SK-N-SH treated with all-trans-retinoic acid at 6 μM for 48 hours (cell line): ENCODE results near the gene SMIM38.

Source experiments
- ATAC-seq: fragments of 200-7000 bp; cut with Tn5 transposase; 3 replicates; pipeline ENCODE4 v1.9.1; 2020; ENCODE audit warnings: mild to moderate bottlenecking, moderate library complexity
- ARNTL ChIP-seq: fragments of 450-650 bp; formaldehyde crosslinking; IDR thresholded peaks from 2 replicates; pipeline ENCODE4 v1.5.0; 2020; ENCODE audit warnings: low read depth, mild to moderate bottlenecking, moderate library complexity, borderline replicate concordance
- BACH2 ChIP-seq: fragments of 250-450 bp; sonication (Bioruptor Pico); IDR thresholded peaks from 2 replicates; pipeline ENCODE4 v1.9.0; 2021; ENCODE audit warnings: mild to moderate bottlenecking, borderline replicate concordance
- CSDC2 ChIP-seq: fragments of 250-450 bp; sonication (Bioruptor Pico); IDR thresholded peaks from 2 replicates; pipeline ENCODE4 v1.5.0; 2020; ENCODE audit warnings: mild to moderate bottlenecking, moderate library complexity
- ESRRG ChIP-seq: fragments of 250-450 bp; sonication (Bioruptor Pico); IDR thresholded peaks from 2 replicates; pipeline ENCODE4 v1.6.1; 2021; ENCODE audit warnings: mild to moderate bottlenecking
- GLIS3 ChIP-seq: fragments of 250-450 bp; sonication (Bioruptor Pico); IDR thresholded peaks from 2 replicates; pipeline ENCODE4 v1.5.0; 2020; ENCODE audit warnings: mild to moderate bottlenecking, moderate library complexity
- ISL1 ChIP-seq: fragments of 250-450 bp; sonication (Bioruptor Pico); IDR thresholded peaks from 2 replicates; pipeline ENCODE4 v2.1.2; 2022; ENCODE audit warnings: mild to moderate bottlenecking, moderate library complexity
- OSR1 ChIP-seq: fragments of 250-450 bp; sonication (Bioruptor Pico); IDR thresholded peaks from 2 replicates; pipeline ENCODE4 v1.8.0; 2022; ENCODE audit warnings: moderate library complexity, mild to moderate bottlenecking, inconsistent platforms
- RARB ChIP-seq: fragments of 250-450 bp; sonication (Bioruptor Pico); IDR thresholded peaks from 2 replicates; pipeline ENCODE4 v1.8.0; 2021; ENCODE audit warnings: mild to moderate bottlenecking, moderate library complexity
- TCF4 ChIP-seq: fragments of 250-450 bp; sonication (Bioruptor Pico); IDR thresholded peaks from 2 replicates; pipeline ENCODE4 v1.8.0; 2021; ENCODE audit warnings: mild to moderate bottlenecking, moderate library complexity, borderline replicate concordance
- TOX ChIP-seq: fragments of 250-450 bp; sonication (Bioruptor Pico); IDR thresholded peaks from 2 replicates; pipeline ENCODE4 v1.8.0; 2021; ENCODE audit warnings: mild to moderate bottlenecking, moderate library complexity, borderline replicate concordance
- ZC3H10 ChIP-seq: fragments of 250-450 bp; sonication (Bioruptor Pico); IDR thresholded peaks from 2 replicates; pipeline ENCODE4 v1.5.1; 2021; ENCODE audit warnings: mild to moderate bottlenecking, moderate library complexity
- ZFP3 ChIP-seq: fragments of 250-450 bp; sonication (Bioruptor Pico); IDR thresholded peaks from 2 replicates; pipeline ENCODE4 v1.5.0; 2020; ENCODE audit warnings: mild to moderate bottlenecking, moderate library complexity
- ZFP30 ChIP-seq: fragments of 450-650 bp; formaldehyde crosslinking; IDR thresholded peaks from 2 replicates; pipeline ENCODE4 v1.5.0; 2022; ENCODE audit warnings: mild to moderate bottlenecking, moderate library complexity
- ZNF565 ChIP-seq: fragments of 450-650 bp; formaldehyde crosslinking; conservative IDR thresholded peaks from 2 replicates; pipeline ENCODE4 v1.5.0; 2020; ENCODE audit warnings: low read depth, mild to moderate bottlenecking, moderate library complexity
- ZNF70 ChIP-seq: fragments of 450-650 bp; formaldehyde crosslinking; IDR thresholded peaks from 2 replicates; pipeline ENCODE4 v1.5.0; 2020; ENCODE audit warnings: mild to moderate bottlenecking, moderate library complexity
- ZNF8 ChIP-seq: fragments of 450-650 bp; formaldehyde crosslinking; IDR thresholded peaks from 2 replicates; pipeline ENCODE4 v1.5.0; 2020; ENCODE audit warnings: mild to moderate bottlenecking, moderate library complexity
- TF ChIP-seq, protein P1 (sequence below): fragments of 250-450 bp; sonication (Bioruptor Pico); IDR thresholded peaks from 2 replicates; pipeline ENCODE4 v1.5.0; 2020; ENCODE audit warnings: mild to moderate bottlenecking, moderate library complexity
- TF ChIP-seq, protein P2 (sequence below): fragments of 250-450 bp; sonication (Bioruptor Pico); IDR thresholded peaks from 2 replicates; pipeline ENCODE4 v1.5.1; 2021; ENCODE audit warnings: mild to moderate bottlenecking, moderate library complexity
- TF ChIP-seq, protein P3 (sequence below): fragments of 250-450 bp; sonication (Bioruptor Pico); IDR thresholded peaks from 2 replicates; pipeline ENCODE4 v1.8.0; 2020; ENCODE audit warnings: mild to moderate bottlenecking, moderate library complexity, borderline replicate concordance
- TF ChIP-seq, protein P4 (sequence below): fragments of 250-450 bp; sonication (Bioruptor Pico); IDR thresholded peaks from 2 replicates; pipeline ENCODE4 v1.5.1; 2020; ENCODE audit warnings: low read depth, mild to moderate bottlenecking, moderate library complexity
- TF ChIP-seq, protein P5 (sequence below): fragments of 250-450 bp; sonication (Bioruptor Pico); IDR thresholded peaks from 2 replicates; pipeline ENCODE4 v1.8.0; 2021; ENCODE audit warnings: low read depth, mild to moderate bottlenecking, moderate library complexity, borderline replicate concordance

The SMIM38 gene

DNA sequence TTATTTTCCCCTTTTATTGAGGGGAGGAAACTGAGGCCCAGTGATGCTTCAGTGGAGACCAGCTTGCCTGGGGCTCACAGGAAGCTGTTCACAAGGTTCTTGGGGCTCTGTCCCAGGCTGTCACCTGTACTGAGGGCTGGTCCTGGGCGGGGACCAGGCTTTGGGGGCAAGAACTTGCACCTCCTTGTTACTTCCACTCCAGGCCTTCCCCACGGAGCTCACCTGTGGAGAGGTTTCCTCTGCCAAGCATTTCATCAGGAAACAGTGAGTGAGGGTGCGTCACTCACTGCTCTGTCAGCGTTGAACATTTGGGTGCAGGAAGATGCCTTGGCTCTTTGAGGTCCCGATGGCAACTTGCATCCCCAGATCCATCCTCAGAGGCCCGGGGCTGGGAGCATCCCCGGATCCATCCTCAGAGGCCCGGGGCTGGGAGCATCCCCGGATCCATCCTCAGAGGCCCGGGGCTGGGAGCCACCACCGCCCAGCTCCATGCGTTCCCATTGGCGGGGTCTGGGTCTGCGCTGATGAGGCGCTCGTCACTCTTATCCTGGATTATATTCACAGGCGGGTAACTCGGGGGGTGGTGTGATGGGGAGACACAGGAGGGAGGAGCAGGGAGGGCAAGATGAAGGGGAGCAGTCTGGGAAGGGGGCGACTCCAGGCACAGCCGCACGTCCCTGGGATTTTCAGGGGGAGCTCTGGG lies 1.4 kb upstream of the SMIM38 start:
- ATAC-seq = no peak
- TF ChIP-seq CSDC2 (no peak), ZC3H10 (CRISPR knock-in tag) (no peak), ZNF565 (CRISPR knock-in tag) (no peak)

DNA sequence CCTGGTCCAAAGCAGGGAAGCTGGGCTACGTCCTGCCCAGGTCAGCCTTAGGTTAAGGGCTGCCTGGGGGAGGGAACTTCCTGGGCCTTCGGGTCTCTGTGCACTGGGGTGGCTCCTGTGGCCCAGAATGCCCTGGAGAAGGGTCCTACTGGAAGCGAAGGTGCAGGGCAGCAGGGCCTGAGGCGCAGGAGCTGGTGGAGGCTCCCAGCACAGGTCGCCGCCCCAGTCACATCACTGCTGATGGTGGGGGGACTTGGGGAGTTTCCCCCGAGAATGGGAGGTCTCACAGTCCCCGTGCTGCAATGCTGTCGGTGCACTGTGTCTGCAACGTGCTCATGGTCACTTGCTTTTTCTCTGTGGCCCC lies 815 bp upstream of the SMIM38 start:
- no peak for ATAC-seq
- TF ChIP-seq BACH2 (CRISPR knock-in tag) (no peak), ZNF70 (CRISPR knock-in tag) (no peak), ZFP3 (CRISPR knock-in tag) (no peak), ARNTL (CRISPR knock-in tag) (no peak), ISL1 (CRISPR knock-in tag) (no peak), TOX (no peak), OSR1 (no peak), GLIS3 (CRISPR knock-in tag) (no peak), ESRRG (CRISPR knock-in tag) (no peak), TCF4 (CRISPR knock-in tag) (no peak), ZFP30 (CRISPR knock-in tag) (no peak), CSDC2 (no peak), ZNF8 (CRISPR knock-in tag) (no peak), ZC3H10 (CRISPR knock-in tag) (no peak), ZNF565 (CRISPR knock-in tag) (no peak)
- TF ChIP-seq, protein P1, sequence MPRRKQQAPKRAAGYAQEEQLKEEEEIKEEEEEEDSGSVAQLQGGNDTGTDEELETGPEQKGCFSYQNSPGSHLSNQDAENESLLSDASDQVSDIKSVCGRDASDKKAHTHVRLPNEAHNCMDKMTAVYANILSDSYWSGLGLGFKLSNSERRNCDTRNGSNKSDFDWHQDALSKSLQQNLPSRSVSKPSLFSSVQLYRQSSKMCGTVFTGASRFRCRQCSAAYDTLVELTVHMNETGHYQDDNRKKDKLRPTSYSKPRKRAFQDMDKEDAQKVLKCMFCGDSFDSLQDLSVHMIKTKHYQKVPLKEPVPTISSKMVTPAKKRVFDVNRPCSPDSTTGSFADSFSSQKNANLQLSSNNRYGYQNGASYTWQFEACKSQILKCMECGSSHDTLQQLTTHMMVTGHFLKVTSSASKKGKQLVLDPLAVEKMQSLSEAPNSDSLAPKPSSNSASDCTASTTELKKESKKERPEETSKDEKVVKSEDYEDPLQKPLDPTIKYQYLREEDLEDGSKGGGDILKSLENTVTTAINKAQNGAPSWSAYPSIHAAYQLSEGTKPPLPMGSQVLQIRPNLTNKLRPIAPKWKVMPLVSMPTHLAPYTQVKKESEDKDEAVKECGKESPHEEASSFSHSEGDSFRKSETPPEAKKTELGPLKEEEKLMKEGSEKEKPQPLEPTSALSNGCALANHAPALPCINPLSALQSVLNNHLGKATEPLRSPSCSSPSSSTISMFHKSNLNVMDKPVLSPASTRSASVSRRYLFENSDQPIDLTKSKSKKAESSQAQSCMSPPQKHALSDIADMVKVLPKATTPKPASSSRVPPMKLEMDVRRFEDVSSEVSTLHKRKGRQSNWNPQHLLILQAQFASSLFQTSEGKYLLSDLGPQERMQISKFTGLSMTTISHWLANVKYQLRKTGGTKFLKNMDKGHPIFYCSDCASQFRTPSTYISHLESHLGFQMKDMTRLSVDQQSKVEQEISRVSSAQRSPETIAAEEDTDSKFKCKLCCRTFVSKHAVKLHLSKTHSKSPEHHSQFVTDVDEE (CRISPR knock-in tag) = no peak
- TF ChIP-seq, protein P2, sequence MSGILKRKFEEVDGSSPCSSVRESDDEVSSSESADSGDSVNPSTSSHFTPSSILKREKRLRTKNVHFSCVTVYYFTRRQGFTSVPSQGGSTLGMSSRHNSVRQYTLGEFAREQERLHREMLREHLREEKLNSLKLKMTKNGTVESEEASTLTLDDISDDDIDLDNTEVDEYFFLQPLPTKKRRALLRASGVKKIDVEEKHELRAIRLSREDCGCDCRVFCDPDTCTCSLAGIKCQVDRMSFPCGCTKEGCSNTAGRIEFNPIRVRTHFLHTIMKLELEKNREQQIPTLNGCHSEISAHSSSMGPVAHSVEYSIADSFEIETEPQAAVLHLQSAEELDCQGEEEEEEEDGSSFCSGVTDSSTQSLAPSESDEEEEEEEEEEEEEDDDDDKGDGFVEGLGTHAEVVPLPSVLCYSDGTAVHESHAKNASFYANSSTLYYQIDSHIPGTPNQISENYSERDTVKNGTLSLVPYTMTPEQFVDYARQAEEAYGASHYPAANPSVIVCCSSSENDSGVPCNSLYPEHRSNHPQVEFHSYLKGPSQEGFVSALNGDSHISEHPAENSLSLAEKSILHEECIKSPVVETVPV (CRISPR knock-in tag) = no peak
- TF ChIP-seq, protein P3, sequence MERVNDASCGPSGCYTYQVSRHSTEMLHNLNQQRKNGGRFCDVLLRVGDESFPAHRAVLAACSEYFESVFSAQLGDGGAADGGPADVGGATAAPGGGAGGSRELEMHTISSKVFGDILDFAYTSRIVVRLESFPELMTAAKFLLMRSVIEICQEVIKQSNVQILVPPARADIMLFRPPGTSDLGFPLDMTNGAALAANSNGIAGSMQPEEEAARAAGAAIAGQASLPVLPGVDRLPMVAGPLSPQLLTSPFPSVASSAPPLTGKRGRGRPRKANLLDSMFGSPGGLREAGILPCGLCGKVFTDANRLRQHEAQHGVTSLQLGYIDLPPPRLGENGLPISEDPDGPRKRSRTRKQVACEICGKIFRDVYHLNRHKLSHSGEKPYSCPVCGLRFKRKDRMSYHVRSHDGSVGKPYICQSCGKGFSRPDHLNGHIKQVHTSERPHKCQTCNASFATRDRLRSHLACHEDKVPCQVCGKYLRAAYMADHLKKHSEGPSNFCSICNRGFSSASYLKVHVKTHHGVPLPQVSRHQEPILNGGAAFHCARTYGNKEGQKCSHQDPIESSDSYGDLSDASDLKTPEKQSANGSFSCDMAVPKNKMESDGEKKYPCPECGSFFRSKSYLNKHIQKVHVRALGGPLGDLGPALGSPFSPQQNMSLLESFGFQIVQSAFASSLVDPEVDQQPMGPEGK (CRISPR knock-in tag) = no peak
- TF ChIP-seq, protein P4, sequence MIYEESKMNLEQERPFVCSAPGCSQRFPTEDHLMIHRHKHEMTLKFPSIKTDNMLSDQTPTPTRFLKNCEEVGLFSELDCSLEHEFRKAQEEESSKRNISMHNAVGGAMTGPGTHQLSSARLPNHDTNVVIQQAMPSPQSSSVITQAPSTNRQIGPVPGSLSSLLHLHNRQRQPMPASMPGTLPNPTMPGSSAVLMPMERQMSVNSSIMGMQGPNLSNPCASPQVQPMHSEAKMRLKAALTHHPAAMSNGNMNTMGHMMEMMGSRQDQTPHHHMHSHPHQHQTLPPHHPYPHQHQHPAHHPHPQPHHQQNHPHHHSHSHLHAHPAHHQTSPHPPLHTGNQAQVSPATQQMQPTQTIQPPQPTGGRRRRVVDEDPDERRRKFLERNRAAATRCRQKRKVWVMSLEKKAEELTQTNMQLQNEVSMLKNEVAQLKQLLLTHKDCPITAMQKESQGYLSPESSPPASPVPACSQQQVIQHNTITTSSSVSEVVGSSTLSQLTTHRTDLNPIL (CRISPR knock-in tag) = no peak
- TF ChIP-seq, protein P5, sequence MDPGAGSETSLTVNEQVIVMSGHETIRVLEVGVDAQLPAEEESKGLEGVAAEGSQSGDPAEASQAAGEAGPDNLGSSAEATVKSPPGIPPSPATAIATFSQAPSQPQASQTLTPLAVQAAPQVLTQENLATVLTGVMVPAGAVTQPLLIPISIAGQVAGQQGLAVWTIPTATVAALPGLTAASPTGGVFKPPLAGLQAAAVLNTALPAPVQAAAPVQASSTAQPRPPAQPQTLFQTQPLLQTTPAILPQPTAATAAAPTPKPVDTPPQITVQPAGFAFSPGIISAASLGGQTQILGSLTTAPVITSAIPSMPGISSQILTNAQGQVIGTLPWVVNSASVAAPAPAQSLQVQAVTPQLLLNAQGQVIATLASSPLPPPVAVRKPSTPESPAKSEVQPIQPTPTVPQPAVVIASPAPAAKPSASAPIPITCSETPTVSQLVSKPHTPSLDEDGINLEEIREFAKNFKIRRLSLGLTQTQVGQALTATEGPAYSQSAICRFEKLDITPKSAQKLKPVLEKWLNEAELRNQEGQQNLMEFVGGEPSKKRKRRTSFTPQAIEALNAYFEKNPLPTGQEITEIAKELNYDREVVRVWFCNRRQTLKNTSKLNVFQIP = no peak

DNA sequence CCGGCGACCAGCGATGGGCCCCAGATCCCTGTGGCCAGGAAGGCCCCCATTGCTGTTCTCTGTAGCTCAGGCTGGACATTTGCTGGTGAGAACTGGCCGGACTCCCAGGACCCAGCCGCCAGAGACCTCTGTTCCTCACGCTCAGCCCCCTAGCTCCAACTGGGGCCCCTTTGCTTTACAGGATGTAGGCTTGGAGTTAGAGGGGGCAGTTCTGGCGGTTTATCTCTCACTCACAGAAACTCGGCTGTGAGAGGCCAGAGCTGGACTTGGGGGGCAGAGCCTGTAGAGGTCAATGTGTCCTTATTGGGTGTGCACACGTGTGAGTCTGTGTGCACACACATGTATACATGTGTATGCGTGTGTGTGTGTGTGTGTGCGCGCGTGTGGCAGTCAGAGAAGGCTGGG lies 502 bp downstream of the SMIM38 start:
- ATAC-seq = no peak
- no peak for TF ChIP-seq ZC3H10 (CRISPR knock-in tag)
- TF ChIP-seq ZFP30 (CRISPR knock-in tag) = no peak
- no peak for TF ChIP-seq RARB (CRISPR knock-in tag)
- TF ChIP-seq ESRRG (CRISPR knock-in tag) = no peak
- TF ChIP-seq TOX = no peak
